ENCODE results near the gene SDK1.

Gene SDK1

DNA sequence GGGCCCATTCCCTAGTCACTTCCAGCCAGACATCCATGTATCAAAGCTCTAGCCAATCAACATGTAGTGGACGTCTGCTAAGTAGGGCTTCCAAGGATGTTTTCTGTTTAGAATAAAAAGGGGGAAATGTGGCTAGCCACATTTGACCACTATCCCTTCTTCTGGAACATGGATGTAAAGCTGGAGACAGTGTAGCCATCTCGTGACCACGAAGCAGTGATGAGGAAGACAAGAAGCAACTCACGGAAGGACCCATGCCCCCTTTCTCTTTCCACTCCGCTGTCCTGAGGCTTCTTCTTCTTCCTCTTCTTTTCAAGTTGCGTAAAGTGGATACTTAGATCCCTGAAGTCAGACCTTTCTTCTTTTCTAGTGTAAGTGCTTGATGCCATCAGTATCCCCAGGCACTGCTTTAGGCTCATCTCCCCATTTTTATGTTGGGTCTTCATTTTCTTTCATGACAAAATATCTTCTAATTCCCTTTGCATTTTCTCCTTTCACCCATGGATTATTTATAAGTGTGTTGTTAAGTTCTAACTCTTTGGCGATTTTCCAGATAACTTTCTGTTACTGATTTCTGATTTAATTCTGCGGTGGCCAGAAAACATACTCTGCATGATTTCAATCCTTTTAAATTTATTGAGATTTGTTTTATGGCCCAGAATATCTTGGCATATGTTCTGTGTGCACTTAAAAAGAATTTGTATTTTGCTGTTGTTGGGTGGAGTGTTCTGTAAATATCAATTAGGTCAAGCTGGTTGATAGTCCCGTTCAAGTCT is 594.5 kb downstream of the SDK1 start:
- DNase-seq (ENCODE audit: low read depth, low spot score): no peak
- TF ChIP-seq, protein P1, sequence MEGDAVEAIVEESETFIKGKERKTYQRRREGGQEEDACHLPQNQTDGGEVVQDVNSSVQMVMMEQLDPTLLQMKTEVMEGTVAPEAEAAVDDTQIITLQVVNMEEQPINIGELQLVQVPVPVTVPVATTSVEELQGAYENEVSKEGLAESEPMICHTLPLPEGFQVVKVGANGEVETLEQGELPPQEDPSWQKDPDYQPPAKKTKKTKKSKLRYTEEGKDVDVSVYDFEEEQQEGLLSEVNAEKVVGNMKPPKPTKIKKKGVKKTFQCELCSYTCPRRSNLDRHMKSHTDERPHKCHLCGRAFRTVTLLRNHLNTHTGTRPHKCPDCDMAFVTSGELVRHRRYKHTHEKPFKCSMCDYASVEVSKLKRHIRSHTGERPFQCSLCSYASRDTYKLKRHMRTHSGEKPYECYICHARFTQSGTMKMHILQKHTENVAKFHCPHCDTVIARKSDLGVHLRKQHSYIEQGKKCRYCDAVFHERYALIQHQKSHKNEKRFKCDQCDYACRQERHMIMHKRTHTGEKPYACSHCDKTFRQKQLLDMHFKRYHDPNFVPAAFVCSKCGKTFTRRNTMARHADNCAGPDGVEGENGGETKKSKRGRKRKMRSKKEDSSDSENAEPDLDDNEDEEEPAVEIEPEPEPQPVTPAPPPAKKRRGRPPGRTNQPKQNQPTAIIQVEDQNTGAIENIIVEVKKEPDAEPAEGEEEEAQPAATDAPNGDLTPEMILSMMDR (IDR thresholded peaks at IDR 0.05; ENCODE audit: low read depth, low read length): no peak
- no peak overlapping the region for H3K4me3 ChIP-seq (ENCODE audit: low read depth, low read length)
- in situ Hi-C loops (cut with HindIII; ENCODE audit: low sequenced_read_pairs): no loop called here

DNA sequence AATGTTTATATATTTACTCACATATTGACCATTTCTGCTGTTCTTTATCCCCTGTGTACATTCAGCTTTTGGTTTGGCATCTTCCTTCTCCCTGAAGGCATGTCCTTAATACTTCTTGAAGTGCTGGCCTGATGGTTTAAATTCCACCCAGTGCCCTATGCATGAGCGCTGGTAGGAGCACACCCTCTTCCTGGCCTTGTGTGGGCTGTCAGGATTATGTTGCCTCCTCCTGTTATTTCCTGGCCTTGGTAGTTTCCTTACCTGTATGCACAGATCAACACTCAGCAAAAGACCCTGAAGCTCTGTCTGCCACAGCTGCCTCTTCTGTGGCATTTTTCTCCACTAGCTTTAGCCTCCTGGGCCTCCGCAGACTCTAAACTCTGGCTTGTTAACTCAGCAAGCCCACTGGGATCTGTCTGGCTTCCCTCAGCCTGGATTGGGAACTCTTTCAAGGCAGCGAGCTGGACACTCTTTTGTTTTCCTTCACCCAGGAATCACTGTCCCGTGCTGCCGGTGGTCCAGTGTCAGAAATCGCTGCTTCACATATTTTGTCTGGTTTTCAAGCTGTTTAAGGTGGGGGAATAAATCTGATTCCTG is 595.2 kb downstream of the SDK1 start:
- in situ Hi-C loops (cut with HindIII; ENCODE audit: low sequenced_read_pairs): no loop called here
- no peak overlapping the region for H3K4me3 ChIP-seq (ENCODE audit: low read depth, low read length)
- no peak for DNase-seq (ENCODE audit: low read depth, low spot score)
- TF ChIP-seq, protein P1 (IDR thresholded peaks at IDR 0.05; ENCODE audit: low read depth, low read length): no peak

DNA sequence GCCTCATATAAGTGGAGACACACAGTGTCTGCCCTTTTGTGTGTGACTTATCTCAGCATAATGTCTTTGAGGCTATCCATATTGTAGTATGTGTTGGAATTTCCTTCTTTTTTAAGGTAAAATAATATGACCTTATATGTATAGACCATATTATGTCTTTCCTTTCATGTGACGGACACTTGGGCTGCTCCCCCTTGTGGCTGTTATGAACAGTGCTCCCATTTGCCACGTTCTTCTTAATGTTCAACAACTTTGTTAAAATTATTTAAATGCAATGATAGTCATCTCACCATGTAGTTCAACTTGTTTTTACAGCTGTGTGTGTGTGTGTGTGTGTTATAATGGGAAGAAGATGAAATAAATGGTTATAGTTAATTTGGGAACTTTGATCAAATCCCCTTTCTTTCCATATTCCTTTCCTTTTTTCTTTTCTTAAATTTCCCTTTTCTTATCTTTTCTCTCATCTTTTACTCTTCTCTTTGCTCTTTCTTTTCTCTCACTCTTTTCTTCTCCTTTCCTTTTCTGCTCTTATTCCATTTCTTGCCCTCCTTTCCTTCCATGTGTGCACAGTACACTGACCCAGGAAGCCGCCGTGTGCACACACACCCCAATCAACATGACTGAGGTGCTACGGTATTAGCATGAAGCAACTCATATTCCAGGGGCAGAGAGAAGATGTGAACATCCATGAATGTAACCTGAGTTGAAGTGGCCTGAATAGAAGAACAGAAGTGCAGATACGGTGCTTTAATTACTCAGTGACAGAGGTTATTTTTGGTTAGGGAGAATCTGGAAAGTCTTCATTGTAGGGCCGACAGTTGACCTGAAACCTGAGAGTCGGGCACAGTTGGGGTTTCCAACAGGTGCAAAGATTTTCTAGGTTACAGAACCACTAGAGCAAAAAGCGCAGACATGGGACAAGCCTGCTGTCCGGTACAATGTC is 596.6 kb downstream of the SDK1 start:
- H3K4me3 ChIP-seq (ENCODE audit: low read depth, low read length): no peak overlapping the region
- TF ChIP-seq, protein P1 (IDR thresholded peaks at IDR 0.05; ENCODE audit: low read depth, low read length): peak; percentile 89
- in situ Hi-C loops (cut with HindIII; ENCODE audit: low sequenced_read_pairs): no loop called here
- peak; percentile 66 for DNase-seq (ENCODE audit: low read depth, low spot score)

DNA sequence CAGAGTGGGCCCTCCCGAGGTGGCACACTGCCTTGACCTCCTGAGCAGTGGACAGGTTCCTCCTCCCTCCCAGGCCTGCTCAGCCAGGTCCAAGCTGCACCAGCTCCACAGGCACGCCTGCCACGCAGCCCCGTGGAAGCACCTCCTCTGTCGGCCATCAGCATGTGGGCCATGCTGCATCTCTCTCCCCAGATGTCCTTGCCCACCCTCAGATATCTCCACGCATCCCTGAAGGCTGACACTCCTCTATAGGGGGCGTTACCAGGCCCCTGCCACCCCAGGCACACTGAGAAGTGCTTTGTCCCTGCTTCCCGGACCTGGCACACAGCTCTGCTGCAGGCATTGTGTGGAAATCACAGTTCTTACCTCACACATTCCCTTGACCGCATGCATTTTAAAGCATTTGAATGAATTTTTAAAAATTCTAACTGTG is 598.5 kb downstream of the SDK1 start:
- in situ Hi-C loops (cut with HindIII; ENCODE audit: low sequenced_read_pairs): no loop called here
- TF ChIP-seq, protein P1 (IDR thresholded peaks at IDR 0.05; ENCODE audit: low read depth, low read length): no peak
- no peak for DNase-seq (ENCODE audit: low read depth, low spot score)
- H3K4me3 ChIP-seq (ENCODE audit: low read depth, low read length): no peak overlapping the region

DNA sequence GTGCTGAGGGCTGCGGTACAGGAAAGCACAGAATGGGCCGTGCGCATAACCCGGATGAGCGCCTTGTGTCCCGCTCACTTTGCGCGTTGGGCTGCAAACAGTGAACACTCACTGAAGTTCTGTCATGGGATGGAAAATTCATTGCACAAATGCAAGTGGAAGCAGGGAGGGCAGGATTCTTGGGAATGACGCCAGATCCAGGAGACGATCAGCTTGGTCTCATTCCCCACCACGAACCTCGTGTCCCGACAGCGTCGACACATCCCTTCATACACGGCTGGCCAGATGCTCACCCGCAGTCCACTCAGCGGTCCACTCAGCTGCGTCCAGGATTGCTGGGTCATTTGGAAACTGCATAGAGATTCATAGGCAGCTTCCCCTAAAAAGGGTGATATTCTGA is 607.1 kb downstream of the SDK1 start:
- in situ Hi-C loops (cut with HindIII; ENCODE audit: low sequenced_read_pairs): no loop called here
- TF ChIP-seq, protein P1 (IDR thresholded peaks at IDR 0.05; ENCODE audit: low read depth, low read length): no peak
- DNase-seq (ENCODE audit: low read depth, low spot score): no peak
- H3K4me3 ChIP-seq (ENCODE audit: low read depth, low read length): no peak overlapping the region

DNA sequence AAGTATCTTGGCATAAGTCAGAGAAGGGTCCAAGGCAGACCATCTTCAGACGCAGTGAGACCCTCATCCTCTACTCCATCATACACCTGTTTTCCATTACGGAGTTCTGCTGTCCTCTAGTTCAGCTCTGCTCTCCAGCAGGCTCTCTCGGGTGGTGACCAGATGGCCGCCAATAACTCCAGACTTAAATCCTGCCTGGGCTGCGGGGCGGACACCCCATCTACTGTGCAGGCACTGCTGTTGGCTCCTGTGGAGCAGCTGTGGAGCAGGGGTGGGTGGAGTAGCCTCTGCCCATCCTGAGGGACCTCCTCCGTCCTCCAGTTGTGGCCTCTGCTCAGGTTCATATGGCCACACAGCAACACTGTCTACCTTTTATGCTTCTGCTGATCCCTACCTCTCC is 608.1 kb downstream of the SDK1 start:
- no peak for DNase-seq (ENCODE audit: low read depth, low spot score)
- in situ Hi-C loops (cut with HindIII; ENCODE audit: low sequenced_read_pairs): no loop called here
- H3K4me3 ChIP-seq (ENCODE audit: low read depth, low read length): no peak overlapping the region
- TF ChIP-seq, protein P1 (IDR thresholded peaks at IDR 0.05; ENCODE audit: low read depth, low read length): no peak

Measured in astrocyte of the spinal cord (primary cell).